Prostate gland (tissue), 2 donors: ENCODE data around the gene NF2. TPM values are rescaled to one million over a fixed set of nuclear protein-coding genes. Genes with fewer than 3 reads are reported as not detected.
A peak's percentile ranks its signal among the peaks of the same experiment; 100 is the strongest.

Source experiments
- DNase-seq: peaks from one replicate; pipeline ENCODE4 v3.0.0-alpha.2; 2019; ENCODE audit warnings: low spot score
- H3K27ac ChIP-seq, 2 donors: fragments of 200-600 bp; sonication (generic); 2 replicates each; pipeline ENCODE4 v1.5.1; 2017 to 2019
- H3K27me3 ChIP-seq: fragments of 200-600 bp; sonication (generic); replicated peaks from 2 replicates; pipeline ENCODE4 v1.5.1; 2019; ENCODE audit not compliant: insufficient read depth
- H3K36me3 ChIP-seq, 2 donors: fragments of 200-600 bp; sonication (generic); 1 replicate in 1 of 2; 2 replicates in 1 of 2; pipeline versions ENCODE4 v1.5.1 to v1.8.1; 2017 to 2019
- H3K4me1 ChIP-seq: fragments of 200-600 bp; sonication (generic); replicated peaks from 2 replicates; pipeline ENCODE4 v1.5.1; 2019
- H3K4me3 ChIP-seq, 2 donors: fragments of 200-600 bp; sonication (generic); 2 replicates each; pipeline ENCODE4 v1.5.1; 2017 to 2019
- H3K9me3 ChIP-seq: fragments of 200-600 bp; sonication (generic); 2 replicates; pipeline ENCODE4 v1.5.1; 2017
- CTCF ChIP-seq, 4 experiments: fragments of 200-600 bp in 2 of 4; fragments of 450-650 bp in 2 of 4; sonication (generic) in 2 of 4; IDR thresholded peaks; 1 replicate in 3 of 4; 2 replicates in 1 of 4; pipeline ENCODE4 v1.5.1; 2016 to 2019; ENCODE audit warnings: antibody characterized with exemption in 4 of 4, mild to moderate bottlenecking in 2 of 4, moderate library complexity in 2 of 4
- POLR2A ChIP-seq: fragments of 450-650 bp; IDR thresholded peaks from one replicate; pipeline ENCODE4 v1.6.1; 2016; ENCODE audit warnings: antibody characterized with exemption, mild to moderate bottlenecking
- POLR2AphosphoS5 ChIP-seq: sonication (generic); formaldehyde crosslinking; IDR thresholded peaks from one replicate; pipeline ENCODE4 v1.6.1; 2017; ENCODE audit warnings: antibody characterized with exemption
- WGBS: methylation state at CpG from one replicate; pipeline ENCODE4 v1.1.5; 2018; 5-methylcytosine and 5-hydroxymethylcytosine counted together
- intact Hi-C: fragments of 100-400 bp; cut with DNase I; formaldehyde crosslinking; loops from one replicate; pipeline ENCODE4 v1.14.2; 2022
- total RNA-seq, 2 donors: library from RNA; depleted of rRNA; stranded (reverse); fragments of >200 nt; gene quantifications; one replicate each; pipeline ENCODE4 v1.1.0, GENCODE V29; 2016

The NF2 gene
- total RNA-seq, 2 donors from 2014 or later, result 32.3 to 34.7 TPM

- Histone ChIP-seq H3K27me3 (no peaks in the 10 kb centered on the region), H3K4me3 (no peak overlapping the region), H3K9me3 (no peaks in the 10 kb centered on the region), H3K27ac (no peak overlapping the region), H3K36me3 (no peaks in the 10 kb centered on the region), H3K4me1 (no peaks in the 10 kb centered on the region)
- intact Hi-C loops, result loop anchor here (5.0 kb wide), 1 partner anchor 452 kb away; no protein-coding TSS in a partner anchor
- 80% methylated on average over 2 of the region's 2 CpGs for WGBS
- no peak for DNase-seq
- no peak for TF ChIP-seq POLR2A
These were observed 31.4 kb downstream of the NF2 start for GRCh38 chr22:29634847-29635246.

GRCh38 chr22:29635734-29636357 is 32.4 kb downstream of the NF2 start:
- peak; percentile 19 for DNase-seq
- Histone ChIP-seq H3K27me3 (no peaks in the 10 kb centered on the region), H3K27ac (no peak overlapping the region), H3K9me3 (no peaks in the 10 kb centered on the region), H3K4me3 (no peak overlapping the region), H3K36me3 (no peaks in the 10 kb centered on the region), H3K4me1 (no peaks in the 10 kb centered on the region)
- intact Hi-C loops, result no loop called here
- WGBS, result 26% methylated on average over 3 of the region's 3 CpGs
- peak; percentile 15 for TF ChIP-seq POLR2AphosphoS5
- TF ChIP-seq CTCF (IDR thresholded peaks at IDR 0.05), result peak in 3 of 4 experiments; percentile 67 to 71 (median 69)
- TF ChIP-seq POLR2A, result no peak

- H3K9me3 ChIP-seq, result no peaks in the 10 kb centered on the region
- no peak for TF ChIP-seq CTCF (IDR thresholded peaks at IDR 0.05)
- TF ChIP-seq POLR2A, result no peak
- TF ChIP-seq POLR2AphosphoS5, result no peak
- 48% methylated on average over 7 of the region's 7 CpGs for WGBS
- H3K27me3 ChIP-seq, result no peaks in the 10 kb centered on the region
- H3K4me1 ChIP-seq, result no peaks in the 10 kb centered on the region
- H3K27ac ChIP-seq, result no peak overlapping the region
- intact Hi-C loops, result no loop called here
- no peak for DNase-seq
- no peaks in the 10 kb centered on the region for H3K36me3 ChIP-seq
- H3K4me3 ChIP-seq, result no peak overlapping the region
These were observed 33.3 kb downstream of the NF2 start for GRCh38 chr22:29636751-29637150.

GRCh38 chr22:29637181-29637580 is 33.7 kb downstream of the NF2 start:
- DNase-seq, result no peak
- H3K4me3 ChIP-seq, result no peak overlapping the region
- intact Hi-C loops, result no loop called here
- TF ChIP-seq CTCF (IDR thresholded peaks at IDR 0.05) (no peak), POLR2AphosphoS5 (no peak), POLR2A (no peak)
- no peaks in the 10 kb centered on the region for H3K36me3 ChIP-seq
- no peaks in the 10 kb centered on the region for H3K4me1 ChIP-seq
- H3K9me3 ChIP-seq, result no peaks in the 10 kb centered on the region
- no peaks in the 10 kb centered on the region for H3K27me3 ChIP-seq
- WGBS, result 90% methylated on average over 1 of the region's 1 CpG
- H3K27ac ChIP-seq, result no peak overlapping the region

- no peak overlapping the region for H3K4me3 ChIP-seq
- H3K9me3 ChIP-seq, result no peaks in the 10 kb centered on the region
- H3K27me3 ChIP-seq, result no peaks in the 10 kb centered on the region
- no peak for DNase-seq
- WGBS, result 97% methylated on average over 1 of the region's 1 CpG
- TF ChIP-seq POLR2A (no peak), POLR2AphosphoS5 (no peak), CTCF (IDR thresholded peaks at IDR 0.05) (no peak)
- intact Hi-C loops, result no loop called here
- H3K4me1 ChIP-seq, result no peaks in the 10 kb centered on the region
- no peaks in the 10 kb centered on the region for H3K36me3 ChIP-seq
- H3K27ac ChIP-seq, result no peak overlapping the region
These were observed 35.2 kb downstream of the NF2 start for GRCh38 chr22:29638678-29639077.
